Endothelial cell of umbilical vein (primary cell): Measurements from ENCODE around the gene PIGT. TPM values are rescaled to one million over a fixed set of nuclear protein-coding genes. Genes with fewer than 3 reads are reported as not detected.

Source experiments
- BruUV-seq: library from RNA; stranded (reverse); fragments of 400-500 nt; replicated peaks from 2 replicates; lab custom pipeline; 2021; lab: Mats Ljungman, UMichigan
- CTCF ChIA-PET: fragments of 300-600, 350-600 bp; sonication (Branson Sonifier 250); formaldehyde crosslinking; loops from one replicate; lab custom pipeline; 2021; ENCODE audit warnings: antibody characterized with exemption, inconsistent platforms; lab: Charles Lee
- POLR2A ChIA-PET: fragments of 300-600, 350-600 bp; sonication (Branson Sonifier 250); formaldehyde crosslinking; loops from one replicate; lab custom pipeline; 2021; ENCODE audit warnings: antibody characterized with exemption, inconsistent platforms; lab: Charles Lee
- DNase-seq: peaks from one replicate; pipeline ENCODE4 v3.0.0-alpha.2; 2011; ENCODE audit warnings: low read depth, low spot score
- FAIRE-seq: peaks from 2 replicates; lab custom pipeline; 2011; peaks lifted over from hg19 to GRCh38; lab: Jason Lieb, UNC
- H2AFZ ChIP-seq: 2 replicates; pipeline ENCODE4 v1.6.0; 2012; ENCODE audit warnings: low read depth, low read length, control low read depth, inconsistent platforms
- H3K27ac ChIP-seq: 2 replicates; pipeline ENCODE4 v1.5.1; 2011; ENCODE audit warnings: low read depth, mild to moderate bottlenecking, control low read depth, low read length, moderate library complexity; ENCODE audit not compliant: insufficient read depth
- H3K27me3 ChIP-seq, 2 experiments: 2 replicates each; pipeline versions ENCODE4 v1.6.0 to v1.6.1; 2011; ENCODE audit warnings: low read length in 2 of 2, mixed read lengths in 1 of 2; ENCODE audit not compliant: control insufficient read depth in 2 of 2, insufficient read depth in 2 of 2
- H3K36me3 ChIP-seq, 2 experiments: 2 replicates in 1 of 2; 3 replicates in 1 of 2; pipeline ENCODE4 v1.5.1; 2011; ENCODE audit warnings: low read length in 2 of 2, mild to moderate bottlenecking in 1 of 2, moderate library complexity in 1 of 2; ENCODE audit not compliant: control insufficient read depth in 2 of 2, insufficient read depth in 2 of 2; ENCODE audit errors: extremely low read depth in 1 of 2
- H3K4me1 ChIP-seq: 3 replicates; pipeline ENCODE4 v1.5.1; 2011; ENCODE audit warnings: mild to moderate bottlenecking, low read length; ENCODE audit not compliant: control insufficient read depth, insufficient read depth; ENCODE audit errors: extremely low read depth
- H3K4me2 ChIP-seq: 2 replicates; pipeline ENCODE4 v1.6.1; 2011; ENCODE audit warnings: low read length, control low read depth, mixed read lengths; ENCODE audit not compliant: insufficient read depth
- H3K4me3 ChIP-seq, 3 experiments: fragments of 200-600 bp in 1 of 3; sonication (generic), shearing (Covaris generic) in 1 of 3; replicated peaks in 1 of 3; 2 replicates each; pipeline ENCODE4 v1.5.1; 2011 to 2016; ENCODE audit warnings: control low read depth in 3 of 3, low read length in 3 of 3, mild to moderate bottlenecking in 2 of 3, inconsistent platforms in 1 of 3, low read depth in 1 of 3, moderate library complexity in 1 of 3; ENCODE audit not compliant: insufficient read depth in 1 of 3
- H3K79me2 ChIP-seq: 2 replicates; pipeline ENCODE4 v1.6.0; 2012; ENCODE audit warnings: low read length, inconsistent platforms; ENCODE audit not compliant: control insufficient read depth, insufficient read depth
- H3K9ac ChIP-seq: replicated peaks from 2 replicates; pipeline ENCODE3; 2011; ENCODE audit warnings: low read length, control low read depth; ENCODE audit not compliant: insufficient read depth; ENCODE audit errors: extremely low read depth
- H3K9me1 ChIP-seq: replicated peaks from 3 replicates; pipeline ENCODE4 v1.6.0; 2011; ENCODE audit warnings: mild to moderate bottlenecking, low read length; ENCODE audit not compliant: control insufficient read depth, insufficient read depth; ENCODE audit errors: extremely low read depth
- H3K9me3 ChIP-seq: replicated peaks from 2 replicates; pipeline ENCODE4 v1.5.1; 2012; ENCODE audit warnings: low read length, inconsistent platforms; ENCODE audit not compliant: control insufficient read depth, insufficient read depth
- H4K20me1 ChIP-seq: replicated peaks from 2 replicates; pipeline ENCODE3; 2011; ENCODE audit warnings: mild to moderate bottlenecking, low read length; ENCODE audit not compliant: control insufficient read depth, insufficient read depth; ENCODE audit errors: extremely low read depth
- CTCF ChIP-seq, 2 donors: IDR thresholded peaks; 1 replicate in 1 of 2; 2 replicates in 1 of 2; pipeline ENCODE4 v1.5.1; 2011; ENCODE audit warnings: low read length in 2 of 2, mild to moderate bottlenecking in 2 of 2, moderate library complexity in 2 of 2, control low read depth in 1 of 2, inconsistent platforms in 1 of 2, low read depth in 1 of 2; ENCODE audit not compliant: insufficient read depth in 1 of 2; ENCODE audit errors: extremely low read depth in 1 of 2
- EZH2 ChIP-seq: IDR thresholded peaks from 2 replicates; pipeline ENCODE4 v1.6.1; 2012; ENCODE audit warnings: borderline replicate concordance, low read depth, mild to moderate bottlenecking, moderate library complexity, low read length, inconsistent platforms; ENCODE audit not compliant: severe bottlenecking
- FOS ChIP-seq: IDR thresholded peaks from 2 replicates; pipeline ENCODE4 v1.6.1; 2011; ENCODE audit warnings: mild to moderate bottlenecking, low read length, moderate library complexity, borderline replicate concordance; ENCODE audit not compliant: insufficient read depth
- GATA2 ChIP-seq: IDR thresholded peaks from 2 replicates; pipeline ENCODE4 v1.7.0; 2011; ENCODE audit warnings: low read depth, mild to moderate bottlenecking, moderate library complexity, mixed read lengths, low read length; ENCODE audit not compliant: insufficient read length, insufficient read depth
- JUN ChIP-seq: IDR thresholded peaks from 2 replicates; pipeline ENCODE4 v1.6.1; 2011; ENCODE audit warnings: borderline replicate concordance, low read depth; ENCODE audit not compliant: insufficient read length, insufficient read depth
- MAX ChIP-seq: IDR thresholded peaks from 2 replicates; pipeline ENCODE4 v1.6.1; 2011; ENCODE audit not compliant: insufficient read depth, insufficient read length
- MYC ChIP-seq: IDR thresholded peaks from one replicate; pipeline ENCODE4 v1.6.1; 2011; ENCODE audit warnings: mild to moderate bottlenecking, low read depth, low read length
- POLR2A ChIP-seq: IDR thresholded peaks from 2 replicates; pipeline ENCODE4 v1.6.1; 2012; ENCODE audit warnings: low read depth, mild to moderate bottlenecking, control low read depth, low read length
- POLR2AphosphoS5 ChIP-seq: IDR thresholded peaks from 2 replicates; pipeline ENCODE4 v1.6.1; 2012; ENCODE audit warnings: low read depth, mild to moderate bottlenecking, control low read depth, low read length, moderate library complexity; ENCODE audit not compliant: insufficient read depth
- dilution Hi-C: fragments of 300-500 bp; cut with MboI; formaldehyde crosslinking; loops from one replicate; pipeline ENCODE4 v1.15.0; 2019; ENCODE audit warnings: low sequenced_read_pairs; ENCODE audit not compliant: extremely low pct_ligation_motif_present
- intact Hi-C: fragments of 100-400 bp; cut with micrococcal nuclease; formaldehyde crosslinking; loops from one replicate; pipeline ENCODE4 v1.10.0; 2022
- polyA plus RNA-seq, 4 experiments: library from polyadenylated mRNA; depleted of rRNA in 3 of 4; stranded (reverse) in 3 of 4; unstranded in 1 of 4; fragments of >200 nt; gene quantifications; 2 replicates each; pipeline versions ENCODE4 v1.2.1 to v1.2.3, GENCODE V29; 2011 to 2012; ENCODE audit warnings: missing spikeins in 1 of 4
- total RNA-seq: library from RNA; stranded (reverse); gene quantifications from 2 replicates; pipeline ENCODE4 v1.2.3, GENCODE V29; 2021

Gene PIGT
- total and polyA plus RNA-seq, 2 donors (not counting 3 experiments of a cell fraction or from before 2014, with no cell fraction given) = 96.8 to 143 TPM

GRCh38 chr20:45392733-45393132 lies 23.2 kb upstream of the PIGT start:
- no TSS peak for BruUV-seq
- no peaks in the 10 kb centered on the region for H3K36me3 ChIP-seq
- POLR2A ChIA-PET = interaction anchor here (0.6 kb wide), 1 partner anchor 30 kb away, joined by 3 read pairs; the partner anchor contains the start of gene SYS1
- no peak overlapping the region for H3K4me2 ChIP-seq
- no peak overlapping the region for H3K9ac ChIP-seq
- H3K4me1 ChIP-seq = peaks cover 3% of the 10 kb centered on the region
- TF ChIP-seq CTCF (IDR thresholded peaks at IDR 0.05; ENCODE audit: extremely low read depth in 1 of 2, insufficient read depth in 1 of 2, low read depth in 1 of 2, low read length in 2 of 2) = no peak
- FAIRE-seq (no peak), DNase-seq (no peak)
- CTCF ChIA-PET = interaction anchor here (0.9 to 2.9 kb wide), 5 partner anchors 12 to 74 kb away, joined by 3 to 11 read pairs (median 5); no protein-coding TSS in a partner anchor
- intact Hi-C loops (no loop called here), dilution Hi-C loops (no loop called here)
- H2AFZ ChIP-seq = no peak overlapping the region
- no peaks in the 10 kb centered on the region for H3K9me1 ChIP-seq
- no peaks in the 10 kb centered on the region for H3K27me3 ChIP-seq
- no peak overlapping the region for H3K27ac ChIP-seq
- H3K79me2 ChIP-seq = no peaks in the 10 kb centered on the region
- H3K9me3 ChIP-seq = no peaks in the 10 kb centered on the region
- H3K4me3 ChIP-seq = no peak overlapping the region
- no peaks in the 10 kb centered on the region for H4K20me1 ChIP-seq

DNA sequence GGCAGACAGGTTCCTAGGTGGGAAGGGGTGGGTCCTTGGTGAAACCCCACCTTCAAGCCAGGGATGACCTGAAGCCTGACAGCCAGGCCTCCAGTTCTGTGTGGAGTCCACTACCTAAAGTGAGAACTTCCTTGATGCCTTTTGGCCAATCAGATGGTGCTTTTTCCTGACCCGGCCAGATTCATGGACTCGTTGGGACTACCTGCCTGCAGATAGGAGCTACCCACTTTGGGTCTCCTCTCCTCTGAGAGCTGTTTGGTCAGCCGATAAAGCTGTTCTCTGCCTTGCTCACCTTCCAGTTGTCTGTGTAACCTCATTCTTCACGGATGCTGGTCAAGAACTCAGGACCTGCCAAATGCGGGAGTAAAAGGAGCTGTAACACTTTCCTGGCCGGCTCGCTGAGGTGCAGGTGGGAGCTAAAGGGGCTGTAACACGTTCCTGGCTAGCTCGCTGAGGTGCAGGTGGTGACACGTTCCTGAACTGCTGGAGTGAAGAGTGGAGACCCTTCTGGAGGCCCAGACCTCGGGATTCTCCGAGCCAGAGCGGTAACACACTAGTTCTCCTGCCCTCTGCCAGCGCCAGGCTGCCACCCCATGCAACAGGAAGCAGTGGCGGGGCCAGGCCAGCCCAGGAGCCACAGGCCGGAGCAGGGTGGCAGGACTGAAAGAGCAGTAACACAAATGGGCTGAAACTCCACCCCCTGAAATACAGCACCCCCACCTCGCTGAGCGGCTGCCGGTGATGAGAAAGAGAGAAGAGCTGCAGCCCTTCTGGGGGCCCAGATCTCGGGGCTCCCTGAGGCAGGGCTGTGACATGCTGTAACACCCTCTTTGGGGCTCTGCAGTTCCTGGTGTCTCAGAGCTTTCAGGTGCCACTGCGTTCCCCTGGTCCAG lies 21.5 kb upstream of the PIGT start:
- no peak overlapping the region for H3K9ac ChIP-seq
- no peak overlapping the region for H3K4me3 ChIP-seq
- H3K27me3 ChIP-seq = no peaks in the 10 kb centered on the region
- no peak overlapping the region for H2AFZ ChIP-seq
- TF ChIP-seq JUN (no peak), MYC (no peak), MAX (no peak), EZH2 (no peak), CTCF (IDR thresholded peaks at IDR 0.05; ENCODE audit: extremely low read depth in 1 of 2, insufficient read depth in 1 of 2, low read depth in 1 of 2, low read length in 2 of 2) (no peak), POLR2AphosphoS5 (no peak), POLR2A (no peak), FOS (no peak), GATA2 (no peak)
- FAIRE-seq (no peak), DNase-seq (no peak)
- no peaks in the 10 kb centered on the region for H4K20me1 ChIP-seq
- POLR2A ChIA-PET = no interaction called here
- CTCF ChIA-PET = interaction anchor here (1.4 to 1.8 kb wide), 2 partner anchors 10 to 21 kb away, joined by 5 to 8 read pairs; no protein-coding TSS in a partner anchor
- H3K4me1 ChIP-seq = peaks cover 3% of the 10 kb centered on the region
- H3K9me3 ChIP-seq = no peaks in the 10 kb centered on the region
- no peak overlapping the region for H3K27ac ChIP-seq
- H3K9me1 ChIP-seq = no peaks in the 10 kb centered on the region
- H3K79me2 ChIP-seq = no peaks in the 10 kb centered on the region
- no peaks in the 10 kb centered on the region for H3K36me3 ChIP-seq
- no TSS peak for BruUV-seq
- intact Hi-C loops (no loop called here), dilution Hi-C loops (no loop called here)
- no peak overlapping the region for H3K4me2 ChIP-seq
